ENCODE results near the gene TMEM119.

Gene TMEM119

DNA sequence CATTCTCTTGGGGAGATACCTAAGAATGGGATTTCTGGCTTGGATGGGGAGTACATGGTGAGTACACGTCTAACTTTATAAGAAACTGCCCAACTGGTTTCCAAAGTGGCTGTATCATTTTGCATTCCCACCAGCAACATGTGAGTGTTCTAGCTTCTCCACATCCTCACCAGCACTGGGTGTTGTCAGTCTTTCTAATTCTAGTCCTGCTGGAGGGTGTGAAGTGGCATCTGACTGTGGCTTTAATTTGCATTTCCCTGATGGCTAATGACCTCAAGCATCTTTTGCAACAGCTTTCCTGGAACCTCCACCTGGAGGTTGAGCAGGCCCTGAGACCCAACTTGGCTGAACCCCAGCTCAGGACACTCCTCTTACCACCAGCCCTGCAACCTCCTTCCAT lies 18.0 kb upstream of the TMEM119 start:
- DNase-seq: no peak

DNA sequence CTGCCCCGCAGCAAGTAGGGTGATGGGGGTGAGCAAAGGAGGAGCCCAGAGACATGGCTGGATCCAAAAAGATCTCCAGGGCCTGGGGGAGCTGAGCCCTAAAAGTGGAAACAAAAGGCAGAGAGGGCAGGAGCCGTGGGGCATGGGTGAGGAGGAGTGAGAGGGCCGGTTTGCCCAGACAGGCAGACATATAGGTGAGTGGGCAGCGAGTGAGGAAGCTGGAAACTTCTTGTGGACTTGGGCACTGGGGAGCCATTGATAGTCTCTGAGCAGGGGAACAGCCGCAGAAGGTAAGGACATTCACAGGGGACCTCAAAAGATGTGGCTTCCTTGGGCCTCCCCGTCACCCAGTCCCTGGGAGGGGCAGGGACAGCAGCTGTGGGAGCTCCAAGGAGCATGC lies 16.8 kb upstream of the TMEM119 start:
- DNase-seq: no peak

DNA sequence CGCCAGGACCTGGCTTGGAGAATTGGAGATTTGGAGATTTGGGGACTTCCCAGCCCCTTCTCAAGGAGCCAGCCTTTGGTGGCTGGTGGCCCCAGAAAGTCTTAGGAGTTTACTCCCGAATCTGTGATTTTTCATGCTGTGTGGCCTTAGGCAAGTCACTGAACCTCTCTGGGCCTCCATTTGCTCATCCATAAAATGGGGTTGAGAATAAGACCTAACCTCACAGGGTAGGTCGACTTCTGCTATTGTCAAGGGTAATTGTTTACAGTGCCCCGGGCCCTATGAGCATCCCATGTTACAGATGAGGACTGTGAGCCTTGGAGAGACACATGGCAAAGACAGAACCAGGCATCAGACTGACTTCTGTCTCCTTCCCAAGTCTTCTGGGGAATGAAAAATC lies 16.2 kb upstream of the TMEM119 start:
- DNase-seq: no peak

DNA sequence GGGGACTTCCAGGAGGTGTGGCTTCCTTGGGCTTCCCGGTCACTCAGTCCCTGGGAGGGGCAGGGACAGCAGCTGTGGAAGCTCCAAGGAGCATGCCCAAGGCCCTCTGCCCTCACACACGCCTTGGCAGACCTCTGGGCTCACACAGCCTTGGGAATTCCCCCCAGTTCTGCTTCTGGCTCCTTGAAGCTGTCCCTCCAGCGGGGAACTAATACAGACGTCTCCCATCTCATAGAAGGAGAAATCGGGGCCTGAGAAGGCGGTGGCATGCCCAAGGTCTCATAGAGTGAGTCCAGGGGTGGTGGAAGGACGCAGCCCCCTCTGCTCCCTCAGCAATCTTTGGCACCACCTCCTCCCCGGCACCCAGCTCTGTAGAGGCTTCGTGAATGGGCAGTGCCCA lies 15.7 kb upstream of the TMEM119 start:
- DNase-seq: no peak

DNA sequence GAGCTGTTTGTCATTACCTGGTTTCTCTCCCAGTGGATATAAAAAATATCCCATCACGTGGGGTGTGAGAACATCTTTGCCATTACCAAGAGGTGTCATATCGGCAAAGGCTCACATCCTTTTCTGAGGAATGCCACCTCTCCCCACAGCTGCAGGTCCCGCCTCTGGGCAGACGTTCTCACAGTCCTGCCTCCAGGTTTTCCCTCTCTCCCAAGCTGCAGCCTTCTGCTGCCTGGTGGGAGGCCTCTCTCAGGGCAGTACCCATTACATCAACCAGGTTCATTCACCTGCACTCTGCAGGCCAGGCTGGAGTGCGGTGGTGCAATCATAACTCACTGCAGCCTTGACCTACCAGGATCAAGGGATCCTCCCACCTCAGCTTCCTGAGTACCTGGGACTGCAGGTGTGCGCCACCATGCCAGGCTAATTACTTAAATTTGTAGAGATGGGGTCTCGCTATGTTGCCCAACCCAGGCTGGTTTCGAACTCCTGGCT lies 15.0 kb upstream of the TMEM119 start:
- DNase-seq: no peak

DNA sequence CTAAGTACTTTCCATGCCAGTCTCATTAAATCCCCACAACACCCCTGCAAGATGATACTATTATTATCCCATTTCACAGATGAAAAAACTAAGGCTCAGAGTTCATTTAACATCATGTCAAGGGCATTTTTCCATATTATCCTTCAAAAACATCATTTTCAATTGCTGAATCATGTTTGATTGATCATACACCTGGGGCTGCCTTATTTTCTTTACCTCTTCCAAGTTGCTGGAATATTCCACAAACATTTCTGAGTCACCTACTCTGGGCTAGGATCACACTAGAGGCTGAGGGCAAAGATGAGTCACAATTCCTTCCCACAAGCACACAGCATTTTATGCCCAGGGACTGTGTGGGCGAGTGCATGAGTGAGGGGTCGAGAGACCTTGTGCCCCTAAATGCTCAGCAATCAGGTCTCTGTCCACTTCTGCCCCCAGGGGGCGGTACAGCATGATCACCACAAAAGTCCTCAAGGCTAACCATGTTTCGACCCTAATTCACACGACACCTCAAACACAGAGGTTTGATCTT lies 14.1 kb upstream of the TMEM119 start:
- no peak for DNase-seq

DNA sequence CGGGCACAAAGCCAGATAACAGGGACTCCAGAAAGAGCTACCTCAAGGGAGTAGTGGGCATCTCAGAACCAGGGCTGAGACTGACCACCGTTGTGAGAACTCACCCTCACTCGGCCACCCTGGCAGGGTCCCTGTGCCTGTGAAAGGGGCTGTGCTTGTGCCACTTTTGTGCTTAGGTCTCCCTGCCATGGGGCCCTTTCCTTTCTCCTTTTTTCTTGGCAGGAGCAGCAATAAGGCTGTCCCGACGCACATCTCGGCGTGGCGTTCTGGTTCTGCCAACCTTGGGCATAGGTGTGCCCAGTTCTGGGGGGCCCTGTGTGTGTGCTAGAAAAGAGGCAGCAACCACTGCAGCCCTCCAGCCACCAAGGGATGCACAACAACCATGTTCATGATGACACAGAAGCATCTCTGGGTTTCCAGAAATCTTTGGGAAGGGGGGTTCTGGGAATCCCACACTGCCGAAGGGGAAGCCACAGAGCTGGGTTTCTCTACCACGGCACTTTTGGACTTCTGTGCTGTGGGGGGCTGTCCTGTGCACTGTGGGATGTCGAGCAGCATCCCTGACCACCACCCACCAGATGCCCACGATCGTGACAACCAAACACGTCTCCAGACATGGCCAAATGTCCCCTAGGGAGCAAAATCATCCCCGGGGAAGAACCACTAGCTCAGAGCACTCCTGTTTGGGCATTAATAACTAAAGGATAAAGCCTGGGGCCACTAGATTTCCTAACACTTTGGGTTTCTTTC lies 13.1 kb upstream of the TMEM119 start:
- DNase-seq: no peak

DNA sequence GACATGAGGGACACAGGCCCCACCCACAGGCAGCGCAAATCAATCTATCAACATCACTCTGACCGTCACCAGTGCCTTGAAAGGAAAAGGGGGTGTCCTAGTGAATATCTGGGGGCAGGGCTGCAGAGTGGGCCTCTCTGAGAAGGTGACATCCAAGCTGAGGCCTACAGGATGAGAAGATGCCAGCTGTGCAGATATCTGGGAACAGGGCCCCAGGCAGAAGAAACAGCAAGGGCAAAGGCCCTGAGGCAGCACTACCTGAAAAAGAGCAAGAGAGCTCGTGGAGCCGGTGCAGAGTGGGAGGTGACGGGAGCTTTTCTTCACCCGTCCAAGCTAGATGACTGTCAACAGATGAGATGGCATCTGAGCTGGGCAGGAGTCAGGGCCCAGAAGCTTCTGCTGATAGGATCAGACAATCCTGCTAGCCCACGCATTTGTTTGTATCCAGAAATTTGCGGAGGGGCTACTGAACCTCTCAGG lies 12.5 kb upstream of the TMEM119 start:
- no peak for DNase-seq

DNA sequence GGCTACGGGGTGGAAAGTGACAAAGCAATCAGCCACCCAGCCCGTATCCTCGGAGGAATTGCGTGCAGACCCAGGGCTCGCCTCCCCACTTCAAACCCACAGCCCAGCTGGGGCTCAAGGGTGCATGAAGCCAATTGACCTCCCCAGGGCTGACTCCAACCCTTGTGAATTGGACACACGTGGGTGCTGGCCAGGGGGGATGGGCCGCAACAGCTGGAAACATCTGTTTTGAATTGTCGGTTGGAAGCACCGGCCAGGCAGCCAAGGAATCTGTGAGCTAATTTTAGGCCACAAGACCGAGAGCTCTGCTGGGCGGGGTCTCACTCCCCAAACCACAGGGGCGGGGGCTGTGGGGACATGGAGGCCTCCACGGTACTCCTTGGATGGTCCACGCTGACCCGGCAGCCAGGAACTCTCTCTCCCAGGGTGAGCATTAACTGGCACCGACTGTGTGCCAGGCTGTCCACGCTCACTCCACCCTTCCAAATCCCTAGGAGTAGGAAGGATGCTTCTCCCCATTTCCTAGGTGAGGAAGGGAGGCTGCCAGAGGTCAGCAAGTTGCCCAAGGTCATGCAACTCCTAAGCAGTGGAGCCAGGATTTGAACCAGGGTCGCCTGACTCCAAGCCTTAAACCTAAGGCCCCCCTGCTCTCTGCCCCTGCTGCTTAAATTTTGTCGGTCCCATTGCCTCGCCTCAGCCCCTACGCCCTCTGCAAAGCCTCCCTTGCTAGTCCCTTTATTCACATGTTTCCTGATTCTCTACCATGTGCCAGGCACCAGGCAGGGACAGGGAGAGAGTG lies 11.9 kb upstream of the TMEM119 start:
- no peak for DNase-seq

DNA sequence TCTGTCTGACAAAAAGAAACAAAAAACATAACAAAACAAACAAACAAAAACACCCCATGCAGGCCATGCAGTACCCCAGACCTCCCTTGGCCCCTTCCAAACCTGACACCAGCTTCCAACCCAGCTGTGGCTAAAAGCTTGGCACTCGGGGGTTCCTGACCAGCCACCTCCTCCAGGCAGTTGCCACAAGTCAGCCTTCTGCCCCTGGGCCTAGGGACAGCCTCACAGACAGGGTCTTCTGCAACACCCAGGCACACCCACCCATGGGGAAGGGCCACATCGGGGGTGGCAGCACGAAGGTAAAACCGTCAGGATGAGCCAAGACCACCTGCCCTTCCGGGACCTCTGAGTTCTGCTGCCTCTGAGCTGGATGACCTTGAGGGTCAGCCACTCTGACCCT lies 10.7 kb upstream of the TMEM119 start:
- no peak for DNase-seq

DNA sequence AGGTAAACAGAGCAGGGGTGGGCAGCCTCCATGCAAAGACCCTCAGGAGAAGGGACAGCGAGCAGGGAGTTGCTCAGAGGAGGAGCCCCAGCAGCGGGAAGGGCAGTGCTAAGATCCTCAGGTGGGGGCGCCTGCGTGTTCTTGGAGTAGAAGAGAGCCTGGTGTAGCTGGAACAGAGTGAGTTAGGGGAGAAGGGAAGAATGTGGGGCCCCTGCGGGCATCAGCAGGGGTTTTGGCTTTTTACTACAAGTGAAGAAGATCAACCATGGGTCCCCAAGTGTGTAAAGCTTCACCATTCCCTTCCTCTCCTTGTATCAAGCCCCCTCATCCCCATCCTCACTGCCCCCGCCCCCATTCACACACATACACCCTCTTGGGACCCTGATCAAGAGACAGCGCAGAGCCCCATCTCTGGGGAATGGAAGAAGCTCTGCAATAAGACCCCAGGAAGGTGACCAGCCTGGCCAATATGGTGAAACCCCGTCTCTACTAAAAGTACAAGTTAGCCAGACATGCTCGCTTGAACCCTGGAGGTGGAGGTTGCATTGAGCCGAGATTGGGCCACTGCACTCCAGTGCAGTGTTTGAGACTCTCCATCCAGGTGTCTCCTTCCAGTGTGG lies 10.2 kb upstream of the TMEM119 start:
- DNase-seq: no peak

DNA sequence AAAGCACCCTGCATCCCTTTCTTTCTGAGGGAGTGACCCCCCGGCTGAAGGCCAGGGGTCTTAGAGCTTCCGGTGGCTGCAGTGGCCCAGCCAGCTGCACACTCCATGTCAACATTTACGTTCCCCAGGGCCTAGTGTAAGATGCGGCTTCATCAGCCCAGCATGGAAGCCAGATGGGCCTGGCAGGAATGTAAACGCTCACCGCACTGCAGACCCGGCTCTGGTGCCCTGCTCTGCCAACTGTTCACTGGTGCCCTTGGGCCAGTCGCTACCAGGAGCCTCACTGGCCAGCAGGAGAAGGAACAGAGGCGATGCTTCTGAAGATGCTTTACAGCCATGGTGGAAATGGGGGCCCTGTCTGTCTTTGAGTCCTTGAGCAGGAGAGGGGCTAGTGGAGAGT lies 8.6 kb upstream of the TMEM119 start:
- no peak for DNase-seq

DNA sequence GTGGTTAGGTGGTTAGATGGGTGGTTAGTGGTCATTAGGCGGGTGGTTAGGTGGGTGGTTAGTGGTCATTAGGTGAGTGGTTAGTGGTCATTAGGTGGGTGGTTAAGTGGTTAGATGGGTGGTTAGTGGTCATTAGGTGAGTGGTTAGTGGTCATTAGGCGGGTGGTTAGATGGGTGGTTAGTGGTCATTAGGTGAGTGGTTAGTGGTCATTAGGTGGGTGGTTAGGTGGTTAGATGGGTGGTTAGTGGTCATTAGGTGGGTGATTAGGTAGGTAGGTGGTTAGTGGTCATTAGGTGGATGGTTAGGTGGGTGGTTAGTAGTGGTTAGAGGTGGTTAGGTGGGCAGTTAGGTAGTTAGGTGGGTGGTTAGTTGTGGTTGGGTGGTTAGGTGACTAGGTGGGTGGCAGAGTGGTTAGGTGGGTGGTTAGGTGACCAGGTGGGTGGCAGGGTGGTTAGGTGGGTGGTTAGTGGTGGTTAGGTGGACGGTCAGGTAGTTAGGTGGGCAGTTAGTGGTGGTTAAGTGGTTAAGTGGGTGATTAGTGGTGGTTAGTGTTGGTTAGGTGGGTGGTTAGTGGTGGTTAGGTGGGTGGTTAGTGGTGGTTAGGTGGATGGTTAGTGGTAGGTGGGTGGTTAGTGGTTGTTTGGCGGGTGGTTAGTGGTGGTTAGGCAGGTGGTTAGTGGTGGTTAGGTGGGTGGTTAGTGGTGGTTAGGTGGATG lies 8.0 kb upstream of the TMEM119 start:
- DNase-seq: no peak

DNA sequence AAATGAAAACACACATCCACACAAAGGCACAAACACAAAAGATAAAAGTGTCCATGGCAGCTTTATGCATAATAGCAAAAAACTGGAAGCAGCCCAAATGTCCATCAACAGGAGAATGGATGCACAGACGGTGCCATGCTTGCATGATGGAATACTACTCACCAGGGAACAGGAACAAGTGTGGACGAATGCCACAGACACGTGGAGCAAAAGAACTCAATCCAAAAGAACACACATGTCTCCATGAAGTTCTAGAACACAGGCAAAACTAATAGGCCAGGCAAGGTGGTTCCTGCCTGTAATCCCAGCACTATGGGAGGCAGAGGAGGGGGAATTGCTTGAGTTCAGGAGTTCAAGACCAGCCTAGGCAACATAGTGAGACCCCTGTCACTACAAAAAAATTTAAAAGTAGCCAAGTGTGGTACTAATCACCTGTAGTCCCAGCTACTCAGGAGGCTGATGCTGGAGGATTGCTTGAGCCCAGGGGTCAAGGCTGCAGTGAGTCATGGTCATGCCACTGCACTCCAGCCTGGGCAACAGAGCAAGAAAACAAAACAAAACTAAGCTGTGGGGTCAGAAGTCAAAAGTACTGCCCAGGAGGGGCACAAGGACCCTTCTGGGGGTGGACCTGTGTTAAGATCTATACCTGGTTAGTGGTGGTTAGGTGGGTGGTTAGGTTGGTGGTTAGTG lies 7.3 kb upstream of the TMEM119 start:
- no peak for DNase-seq

DNA sequence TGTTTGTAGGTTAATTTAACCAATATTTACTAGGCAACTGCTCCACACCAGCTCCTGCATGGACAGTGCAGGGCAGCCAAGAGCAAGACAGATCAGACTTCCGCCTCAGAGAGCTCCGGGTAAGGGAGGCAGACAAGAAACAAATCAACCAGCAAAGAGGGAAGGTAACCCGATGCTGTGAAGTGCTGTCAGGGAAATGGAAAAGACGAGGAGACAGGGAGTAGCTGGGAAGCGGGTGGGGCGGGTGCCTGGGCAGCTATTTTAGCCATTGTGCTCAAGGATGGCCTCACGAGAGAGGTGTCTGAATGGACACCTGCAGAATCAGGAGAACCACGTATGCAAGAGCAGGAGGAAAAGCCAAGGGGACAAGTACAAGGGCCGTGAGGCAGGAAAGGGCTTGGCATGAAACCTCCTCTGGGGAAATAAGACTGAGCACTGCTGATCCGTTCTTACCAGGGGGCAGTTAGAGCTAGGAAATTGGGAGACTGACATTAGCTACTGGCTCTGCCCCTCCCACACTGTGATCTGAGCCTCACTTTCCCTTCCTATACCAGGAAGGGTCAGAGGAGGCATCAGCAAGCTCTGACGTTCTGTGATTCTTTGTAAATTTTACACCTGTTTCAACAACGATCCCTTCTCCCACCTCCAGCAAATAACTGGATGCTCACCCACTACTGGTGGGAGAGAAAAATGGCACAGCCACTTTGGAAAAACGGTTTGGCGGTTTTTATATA lies 6.5 kb upstream of the TMEM119 start:
- DNase-seq: no peak

DNA sequence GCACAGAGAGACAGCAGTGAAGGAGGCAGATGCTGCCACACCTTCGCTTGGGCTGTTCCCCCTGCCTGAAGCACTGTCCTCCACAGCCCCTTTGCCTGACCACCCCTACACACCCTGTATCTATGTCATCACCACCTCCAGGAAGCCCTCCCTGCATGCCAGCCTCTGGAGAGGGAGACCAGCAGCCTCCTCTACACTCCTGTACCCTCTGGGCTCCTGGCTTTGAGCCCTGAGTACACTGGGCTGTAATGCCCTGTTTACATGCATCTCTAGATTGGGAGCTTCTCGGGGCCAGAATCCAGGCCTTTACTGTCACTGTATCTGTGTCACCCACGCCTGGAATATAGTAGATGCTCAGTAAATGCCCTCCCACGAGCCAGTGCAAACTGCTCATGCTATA lies 5.9 kb upstream of the TMEM119 start:
- DNase-seq: no peak

DNA sequence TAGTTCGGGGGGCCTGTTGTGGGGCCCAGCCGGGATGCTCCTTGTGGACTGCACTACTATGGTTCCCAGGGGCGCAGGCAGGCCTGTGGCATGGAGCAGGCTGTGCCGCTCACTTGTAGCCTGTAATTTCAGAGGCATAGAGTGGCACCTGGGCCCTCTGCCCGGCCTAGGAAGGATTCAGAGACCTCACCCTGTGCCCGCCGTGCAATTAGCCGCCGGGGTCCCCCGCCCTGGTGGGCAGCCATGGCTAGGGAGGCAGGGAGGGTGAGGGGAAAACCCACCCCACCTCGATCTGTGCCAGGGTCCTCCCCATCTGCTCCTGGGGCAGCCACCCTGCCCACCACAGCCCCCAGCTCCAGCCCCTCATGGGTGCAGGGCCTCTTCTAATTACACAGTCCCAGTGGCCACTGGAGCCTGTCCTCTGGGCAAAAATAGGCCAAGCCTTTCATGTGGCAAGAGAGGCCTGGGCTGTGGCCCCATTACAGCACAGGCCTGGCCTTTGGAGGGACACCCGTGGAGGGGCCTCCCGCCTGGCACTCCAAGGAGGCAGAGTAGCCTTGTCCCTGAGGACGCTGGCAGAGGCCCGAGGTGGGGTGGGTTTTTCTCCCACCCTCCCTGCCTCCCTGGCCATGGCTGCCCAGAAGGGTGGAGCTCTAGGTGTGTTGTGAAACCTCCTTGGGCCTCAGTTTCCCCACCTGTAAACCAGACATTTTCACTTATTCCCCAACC lies 5.3 kb upstream of the TMEM119 start:
- DNase-seq: no peak

DNA sequence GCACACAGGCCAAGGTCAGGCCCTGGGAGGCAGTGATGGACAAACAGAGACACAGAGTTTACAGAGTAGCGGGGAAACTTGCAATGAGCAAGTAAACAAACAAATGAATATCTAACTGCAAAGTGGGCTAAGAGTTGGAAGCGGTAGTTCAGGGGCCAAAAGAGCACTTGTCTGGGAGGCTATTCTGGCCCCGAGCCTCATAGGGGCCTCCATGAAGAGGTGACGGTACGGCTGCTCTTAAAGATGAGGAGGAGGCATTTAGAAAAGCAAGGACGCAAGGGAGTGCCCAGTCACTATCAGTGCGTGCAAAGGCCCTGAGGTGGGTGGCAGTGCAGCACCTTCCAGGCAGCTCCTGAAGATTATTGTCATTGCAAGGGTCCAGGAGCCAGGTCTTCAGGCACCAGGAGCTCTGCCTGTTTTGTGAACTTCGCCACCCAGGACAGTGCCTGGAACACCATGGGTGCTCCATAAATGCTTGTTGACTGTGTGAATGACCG lies 4.4 kb upstream of the TMEM119 start:
- no peak for DNase-seq

DNA sequence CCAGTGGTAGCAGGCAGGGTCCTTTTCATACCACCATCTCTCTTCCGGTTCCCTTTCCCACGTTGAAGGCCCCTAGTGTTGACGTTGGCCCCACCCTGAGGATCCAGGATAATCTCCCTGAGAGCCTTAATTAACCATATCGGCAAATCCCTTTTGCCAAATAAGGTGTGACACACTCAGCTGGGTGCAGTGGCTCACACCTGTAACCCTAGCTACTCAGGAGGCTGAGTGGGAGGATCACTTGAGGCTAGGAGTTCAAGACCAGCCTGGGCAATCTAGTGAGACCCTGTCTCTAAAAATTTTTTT lies 2.8 kb upstream of the TMEM119 start:
- no peak for DNase-seq

DNA sequence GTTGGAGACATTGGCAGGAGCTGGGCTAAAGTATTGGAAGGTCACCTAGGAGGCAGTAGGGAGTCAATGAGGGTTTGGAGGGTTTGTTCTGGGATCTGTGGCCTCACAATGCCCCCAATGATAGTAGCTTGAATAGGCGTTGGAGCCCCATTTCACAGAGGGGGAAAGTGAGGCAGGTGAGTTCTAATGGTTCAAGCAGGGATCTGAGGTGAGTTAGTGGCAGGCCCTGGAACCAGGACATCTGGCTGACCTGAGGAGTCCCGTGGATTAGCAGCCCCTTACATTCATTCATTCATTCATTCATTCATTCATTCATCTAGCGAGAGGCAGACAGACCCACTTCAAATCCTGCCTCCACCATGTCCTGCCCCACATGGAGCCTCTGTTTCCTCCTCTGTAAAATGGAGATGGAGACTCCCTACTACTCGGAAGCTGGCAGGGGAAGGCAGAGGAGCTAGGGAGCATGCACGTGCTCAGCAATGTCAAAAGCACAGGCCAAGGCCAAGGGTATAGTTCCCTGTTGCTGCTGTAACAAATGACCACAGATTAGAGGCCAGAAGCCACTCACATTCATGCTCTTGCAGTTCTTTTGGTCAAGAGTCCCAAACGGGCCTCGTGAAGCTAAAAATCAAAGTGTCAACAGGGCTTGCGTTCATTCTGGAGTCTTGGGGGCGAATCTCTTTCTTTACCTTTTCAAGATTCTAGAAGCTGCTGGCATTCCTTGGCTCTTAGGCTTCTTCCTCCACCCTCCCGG lies 2.2 kb upstream of the TMEM119 start:
- DNase-seq: no peak

Data from NCI-H1417 treated with DMSO at 0.1 percent for 48 hours (cell line).